Activated T-cell treated with anti-CD3 and anti-CD28 coated beads, Interleukin-2, amount 50 U/mL, for 1 hour (primary cell): ENCODE measurements around the gene FAM78B.

ENCODE experiments used
- DNase-seq: peaks from one replicate; pipeline ENCODE4 v3.0.0-alpha.2; 2020

The FAM78B gene

GRCh38 chr1:166116026-166116425 is 50.8 kb downstream of the FAM78B start:
- DNase-seq, result no peak

DNA sequence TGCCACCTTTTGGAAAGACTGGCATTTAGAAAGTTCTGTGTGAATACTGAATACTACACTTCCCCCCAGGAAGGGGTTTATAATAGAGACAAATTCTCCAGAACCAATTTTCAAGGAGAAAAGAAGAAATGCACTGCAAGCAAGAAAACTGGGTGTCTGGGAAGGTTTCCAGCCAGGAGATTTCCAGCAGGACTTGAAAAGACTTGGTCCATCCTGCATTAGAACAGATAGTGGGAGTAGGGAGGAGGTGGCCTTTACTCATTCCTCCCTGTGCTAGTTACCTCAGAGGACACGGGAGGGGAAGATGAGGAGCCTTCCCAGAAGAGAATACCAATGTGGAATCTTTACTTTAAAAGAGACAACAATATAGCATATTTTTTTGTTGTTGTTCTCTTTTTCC is 52.4 kb downstream of the FAM78B start:
- no peak for DNase-seq

DNA sequence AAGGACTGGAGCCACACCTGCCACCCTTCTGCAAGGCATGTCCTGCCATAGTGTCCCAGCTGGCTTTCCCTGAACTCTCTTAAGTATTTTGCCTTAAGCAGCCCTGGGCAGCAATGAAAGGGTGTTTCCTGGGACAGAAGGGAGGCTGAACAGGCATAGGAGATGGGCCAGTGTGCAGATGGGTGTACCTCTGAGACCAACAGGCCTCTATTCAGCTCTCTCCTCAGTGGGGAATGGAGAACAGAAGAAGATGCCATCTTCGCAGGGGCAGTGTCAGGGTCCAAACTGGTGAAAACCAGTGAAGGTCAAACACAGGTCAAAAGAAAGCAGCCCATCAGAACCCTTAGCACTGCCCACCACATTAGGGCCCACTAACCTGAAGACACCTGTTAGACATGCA is 53.2 kb downstream of the FAM78B start:
- DNase-seq, result no peak

DNA sequence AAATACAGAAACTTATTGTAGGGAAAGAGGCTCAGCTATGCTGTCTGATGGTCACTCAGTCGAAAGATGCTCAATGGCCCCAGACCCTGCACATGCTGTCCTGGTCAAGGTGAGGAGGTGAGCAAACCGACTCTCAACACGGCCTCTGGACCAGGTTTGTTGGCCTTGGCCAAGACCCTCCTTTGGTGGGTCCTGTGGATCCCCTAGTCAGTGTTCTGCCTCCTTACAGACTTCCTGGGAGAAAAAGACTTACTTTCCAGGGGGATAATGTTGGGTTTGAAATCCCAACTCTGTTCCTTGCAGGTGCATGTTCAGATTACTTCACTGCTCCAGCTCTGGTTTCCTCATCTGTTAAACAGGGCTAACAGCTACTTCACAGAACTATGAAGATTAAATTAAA is 53.8 kb downstream of the FAM78B start:
- no peak for DNase-seq

DNA sequence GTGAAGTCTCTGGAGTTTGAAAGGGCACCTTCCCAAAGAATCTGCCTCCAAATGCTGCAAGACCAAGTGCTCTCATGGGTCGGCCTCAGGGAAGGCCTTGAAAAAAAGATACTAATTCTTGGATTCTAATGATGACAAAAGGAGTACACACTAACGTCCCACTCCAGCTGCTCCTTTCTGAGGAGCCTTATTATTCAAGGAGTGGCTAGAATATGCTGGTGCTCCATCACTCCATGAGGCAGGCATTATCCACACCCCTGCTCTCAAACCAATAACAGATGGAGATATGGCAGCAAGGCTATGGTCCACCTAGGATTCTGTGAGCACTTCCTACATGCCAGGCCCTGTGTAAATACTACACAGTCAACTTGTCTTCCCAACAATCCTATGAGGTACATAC is 54.4 kb downstream of the FAM78B start:
- no peak for DNase-seq

- no peak for DNase-seq
Observed at GRCh38 chr1:166111430-166111829, 55.4 kb downstream of the FAM78B start.

- no peak for DNase-seq
Observed at GRCh38 chr1:166090244-166090643, 76.6 kb downstream of the FAM78B start.

DNA sequence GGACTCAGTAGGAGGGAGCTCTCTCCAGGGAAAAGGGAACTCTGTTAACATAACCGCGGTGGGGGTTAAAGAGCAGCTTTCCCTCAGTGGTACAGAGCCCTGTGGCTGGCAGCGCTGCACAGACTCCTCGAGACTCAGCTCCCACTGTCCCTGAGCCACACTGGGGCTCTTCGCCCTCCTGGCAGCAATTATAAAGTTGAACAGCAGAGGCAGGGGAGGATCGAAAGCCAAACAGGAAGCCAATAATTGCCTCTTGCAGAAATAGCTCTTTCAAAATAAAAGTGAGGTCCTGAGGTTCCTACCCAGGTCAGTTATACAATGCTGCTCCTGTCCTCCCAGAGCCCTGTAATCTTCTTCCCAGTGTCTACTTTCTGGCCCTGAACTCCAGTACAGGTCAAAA is 77.0 kb downstream of the FAM78B start:
- DNase-seq, result no peak

- no peak for DNase-seq
Observed at GRCh38 chr1:166088572-166088955, 78.2 kb downstream of the FAM78B start.

GRCh38 chr1:166087734-166088571 is 78.8 kb downstream of the FAM78B start:
- no peak for DNase-seq

- DNase-seq, result no peak
Observed at GRCh38 chr1:166086113-166086883, 80.5 kb downstream of the FAM78B start.

- DNase-seq, result no peak
Observed at GRCh38 chr1:166084613-166085012, 82.2 kb downstream of the FAM78B start.

DNA sequence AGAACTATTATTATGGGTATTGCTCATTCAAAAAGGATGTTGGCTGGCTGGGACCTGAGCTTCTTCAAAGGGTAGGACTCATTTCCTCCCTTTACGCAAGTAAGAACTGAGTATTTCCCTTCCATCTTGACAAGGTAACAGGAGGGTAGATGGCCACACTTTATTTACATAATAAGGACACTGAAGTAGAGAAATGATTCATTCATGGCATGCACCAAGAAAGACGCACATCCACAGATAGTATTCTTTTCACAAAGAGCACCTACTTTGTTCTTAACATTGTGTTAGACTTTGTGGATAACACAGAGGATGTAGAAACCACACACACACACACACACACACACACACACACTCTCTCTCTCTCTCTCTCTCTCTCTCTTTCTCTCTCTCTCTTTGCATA is 82.9 kb downstream of the FAM78B start:
- no peak for DNase-seq

DNA sequence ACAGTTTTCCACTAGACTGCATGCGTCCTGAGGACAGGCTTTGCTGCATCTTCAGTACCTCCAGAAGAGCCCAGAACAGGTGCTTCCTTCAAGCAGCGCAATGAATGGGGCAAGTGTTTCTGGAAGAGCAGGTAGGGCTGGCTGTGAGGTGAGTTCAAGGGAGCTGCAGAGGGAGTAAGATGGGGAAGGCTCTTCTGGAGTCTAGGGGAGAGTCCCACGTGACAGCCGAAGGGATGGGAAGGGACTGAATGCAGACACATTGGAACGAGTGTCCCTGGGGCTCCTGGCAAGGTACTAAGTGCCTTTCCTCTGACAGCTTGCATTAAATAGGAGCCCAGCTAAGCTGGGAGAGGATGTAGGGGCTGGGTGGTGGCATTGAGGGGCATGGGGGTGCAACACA is 84.2 kb downstream of the FAM78B start:
- no peak for DNase-seq

DNA sequence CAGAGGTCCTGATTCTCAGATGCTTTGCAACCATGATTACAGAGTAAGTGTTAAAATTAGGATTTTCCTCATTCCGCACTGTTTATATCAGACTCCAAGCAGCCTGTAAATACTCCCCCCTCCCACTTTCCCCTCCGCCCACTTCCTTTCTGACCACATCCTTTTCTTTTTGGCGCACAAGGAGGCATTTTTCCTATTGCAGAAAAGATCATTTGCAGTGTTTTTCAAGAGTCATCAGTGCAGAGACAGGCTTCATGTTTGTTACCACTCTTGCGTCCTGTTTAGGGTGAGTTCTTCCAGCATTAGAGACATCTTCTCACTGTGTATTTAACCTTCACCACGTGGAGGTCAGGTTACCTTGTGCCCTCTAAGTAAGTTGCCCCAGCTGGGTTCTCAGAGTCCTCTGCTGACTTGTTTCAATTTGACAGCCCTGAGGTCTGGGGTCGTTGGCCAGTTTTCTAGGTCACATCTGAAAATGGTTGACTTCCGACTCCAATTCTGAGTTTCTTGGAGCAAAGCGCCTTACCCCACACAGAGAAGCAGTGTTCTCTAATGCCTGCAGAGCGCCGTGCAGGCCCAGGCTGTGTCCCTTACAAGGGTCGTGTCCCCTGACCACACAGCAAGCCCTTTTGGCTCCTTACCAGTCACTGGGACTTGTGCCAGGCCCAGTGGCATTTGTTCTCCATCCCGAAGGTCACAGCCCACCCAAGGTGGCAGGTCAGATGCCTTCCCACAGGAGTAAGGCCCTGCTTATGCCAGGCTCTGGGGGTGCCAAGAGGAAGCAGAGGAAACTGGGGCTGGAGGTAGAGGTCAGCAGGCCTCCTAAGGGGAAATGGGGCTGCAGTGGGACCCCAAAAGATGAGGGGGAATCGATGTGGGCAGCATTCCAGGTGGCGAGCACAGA is 85.6 kb downstream of the FAM78B start:
- DNase-seq, result no peak

- no peak for DNase-seq
Observed at GRCh38 chr1:166080277-166080966, 86.4 kb downstream of the FAM78B start.

DNA sequence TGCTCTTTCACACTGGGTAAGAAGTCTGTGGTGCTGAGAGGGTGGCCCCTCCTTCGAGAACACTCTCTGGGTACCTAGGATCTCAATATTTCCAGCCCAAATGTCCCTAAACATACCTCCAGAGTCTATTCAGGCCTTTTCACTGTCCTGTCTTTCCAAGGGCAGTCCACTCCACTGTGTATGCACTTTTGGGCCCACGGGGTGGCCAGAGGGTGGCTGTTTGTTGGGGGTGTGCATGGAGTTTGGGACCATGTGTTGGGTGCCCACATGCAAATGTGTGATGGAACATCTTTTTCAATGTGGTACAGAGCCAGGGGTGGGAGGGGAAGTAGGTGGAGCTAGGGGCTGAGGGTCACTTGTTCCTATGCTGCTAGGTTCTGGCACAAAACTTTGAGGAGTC is 87.5 kb downstream of the FAM78B start:
- DNase-seq, result no peak

- no peak for DNase-seq
Observed at GRCh38 chr1:166073489-166073888, 93.3 kb downstream of the FAM78B start.

- DNase-seq, result no peak
Observed at GRCh38 chr1:166069390-166069789, 97.4 kb downstream of the FAM78B start.

- DNase-seq, result no peak
Observed at GRCh38 chr1:166066107-166066506, 100.7 kb downstream of the FAM78B start.

DNA sequence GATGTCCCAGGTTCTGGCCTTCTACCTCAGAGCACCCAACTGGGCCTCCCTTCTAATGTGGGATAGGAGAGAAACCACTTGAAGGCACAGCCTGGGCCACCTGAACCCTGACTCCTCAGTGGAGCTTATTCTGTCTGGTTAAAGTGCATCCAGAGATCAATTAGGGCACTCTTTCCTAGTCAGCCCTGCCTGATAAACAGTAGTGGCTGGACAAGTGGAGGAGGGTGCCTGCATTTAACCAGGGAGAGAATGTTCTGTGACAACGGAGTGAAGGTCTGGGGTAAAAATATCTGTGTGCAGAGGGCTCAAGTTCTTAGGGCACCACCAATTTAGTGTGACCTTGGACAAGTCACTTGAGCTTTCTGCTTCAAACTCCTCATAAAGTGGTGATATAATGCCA is 101.8 kb downstream of the FAM78B start:
- DNase-seq, result no peak

GRCh38 chr1:166064313-166064926 is 102.4 kb downstream of the FAM78B start:
- DNase-seq, result no peak
